Heart right ventricle (tissue), 16 donors: ENCODE data around the gene EPHX1. TPM values are rescaled to one million over a fixed set of nuclear protein-coding genes. Genes with fewer than 3 reads are reported as not detected.
"Not testable (repeated sequence)": the region's sequence is repeated elsewhere in the genome, so short reads cannot be mapped to it uniquely, and the experiment has no call there.

Experiments
- ATAC-seq, 8 donors: fragments of 200-7000 bp; cut with Tn5 transposase; one replicate each; pipeline ENCODE4 v1.9.1; 2020; ENCODE audit warnings: mild to moderate bottlenecking in 8 of 8, moderate library complexity in 8 of 8, moderate number of reproducible peaks in 1 of 8
- DNase-seq, 2 donors: peaks; one replicate each; pipeline ENCODE4 v3.0.0-alpha.2; 2020
- H3K27ac ChIP-seq, 10 donors: fragments of 200-600 bp; sonication (generic) in 2 of 10; one replicate each; pipeline versions ENCODE4 v1.5.0 to v1.8.0; 2020 to 2022; ENCODE audit warnings: mild to moderate bottlenecking in 3 of 10
- H3K27me3 ChIP-seq, 7 donors: fragments of 200-600 bp; one replicate each; pipeline ENCODE4 v1.8.0; 2021 to 2022; ENCODE audit warnings: mild to moderate bottlenecking in 2 of 7
- H3K36me3 ChIP-seq, 9 donors: fragments of 200-600 bp; sonication (generic) in 1 of 9; one replicate each; pipeline versions ENCODE4 v1.5.0 to v1.8.0; 2020 to 2022; ENCODE audit warnings: mild to moderate bottlenecking in 2 of 9
- H3K4me1 ChIP-seq, 9 donors: fragments of 200-600 bp; sonication (generic) in 1 of 9; one replicate each; pipeline versions ENCODE4 v1.5.0 to v1.8.0; 2020 to 2022; ENCODE audit warnings: mild to moderate bottlenecking in 4 of 9
- H3K4me3 ChIP-seq, 10 donors: fragments of 200-600 bp; sonication (generic) in 2 of 10; one replicate each; pipeline versions ENCODE4 v1.5.0 to v1.8.0; 2020 to 2022; ENCODE audit warnings: mild to moderate bottlenecking in 7 of 10, moderate library complexity in 2 of 10
- H3K9me3 ChIP-seq, 11 donors: fragments of 200-600 bp in 10 of 11; sonication (generic) in 2 of 11; one replicate each; pipeline versions ENCODE4 v1.5.0 to v1.8.0; 2013 to 2022; ENCODE audit warnings: mild to moderate bottlenecking in 2 of 11, control low read depth in 1 of 11, moderate library complexity in 1 of 11
- CTCF ChIP-seq, 9 donors: fragments of 200-600 bp; sonication (generic) in 2 of 9; IDR thresholded peaks; one replicate each; pipeline versions ENCODE4 v1.5.0 to v1.8.0; 2021 to 2022; ENCODE audit warnings: antibody characterized with exemption in 9 of 9, mild to moderate bottlenecking in 5 of 9, moderate library complexity in 1 of 9
- whole genome bisulfite sequencing, 2 donors: extraction: QIAGEN DNeasy Blood & Tissue Kit; methylation state at CpG; one replicate each; pipeline ENCODE4 v1.1.7; 2013; ENCODE audit warnings: inconsistent platforms in 1 of 2; 5-methylcytosine and 5-hydroxymethylcytosine counted together
- intact Hi-C, 10 donors: fragments of 100-400 bp; cut with DNase I; formaldehyde crosslinking; loops; one replicate each; pipeline versions ENCODE4 v1.11.1 to v1.14.2; 2022
- polyA plus RNA-seq, 2 donors: library from polyadenylated mRNA; stranded (reverse); fragments of 200-250 nt; gene quantifications; one replicate each; pipeline ENCODE4 v1.2.3, GENCODE V29; 2013
- total RNA-seq, 10 donors: library from RNA; stranded (reverse); fragmentation: NEBNext Ultra II Directional in 3 of 10; extraction: Animal tissue kit (Norgen Biotek cat#: 25700) in 3 of 10; gene quantifications; one replicate each; pipeline versions ENCODE4 v1.2.1 to v1.2.4, GENCODE V29; 2021 to 2023
- donor health status: Arrhythmogenic right ventricular cardiomyopathy.
- donor health status: ischemic (EF 13 %, LVEDD 7.1; RV severe dilation, severe dysfunction).
- donor health status: healthy with polysubstance abuse.
- donor health status: DM: no; HTN: yes; CAD: no.
- donor health status: DM: no; HTN: no; CAD: no.
- donor health status: ischemic (EF 25% LVEDD 6.9; RV normal size, moderate dysfunction).
- donor health status: ischemic (EF 25% LVEDD 5.7; RV mildly dilated, moderate dysfunction).
- donor health status: healthy.
- donor health status: DM: yes; HTN: yes; CAD: no.
- donor health status: Ischemic cardiomyopathy.
- donor health status: ischemic (EF 35%, LVEDD 5.7; RV mildly dilated, moderate dysfunction).
- donor health status: nonischemic (EF 11% LVEDD 7.7; RV severe dilation, severe dysfunction).
- donor health status: DM: yes; HTN: yes; CAD: no.
- donor health status: PGD.
- donor health status: ischemic (EF 29% LVEDD 5.4; RV normal size, mild dysfunction).
- donor health status: nonischemic (EF 23%, LVEDD 6.1; RV moderate dilation, normal function).

The EPHX1 gene
- total and polyA plus RNA-seq, 12 donors = 31.5 to 80.8 (median 43.2) TPM

- peaks cover 0 to 12% (median 0%) of the 10 kb centered on the region in 9 donors for H3K36me3 ChIP-seq
- no peaks in the 10 kb centered on the region for H3K27me3 ChIP-seq
- H3K9me3 ChIP-seq = no peaks in the 10 kb centered on the region
- 28 to 29% methylated on average over 18 of the region's 18 CpGs for WGBS, 2 donors
- no peak for TF ChIP-seq CTCF (IDR thresholded peaks at IDR 0.05)
- peak overlapping the region; percentile 35 to 97 (median 94) for H3K27ac ChIP-seq
- intact Hi-C loops = loop anchor here (2.0 to 10.0 kb wide), 13 partner anchors 34 to 272 kb away; partner anchors contain the start of genes EPHX1 (in 6 of the 10) and ENAH (in 1 of the 10)
- H3K4me1 ChIP-seq = peaks cover 6 to 66% (median 55%) of the 10 kb centered on the region in 9 donors
- no peak for DNase-seq
- peak in 4 of 8 donors; percentile 0 to 9 (median 2) for ATAC-seq
- H3K4me3 ChIP-seq = peak overlapping the region in 9 of 10 donors; percentile 61 to 97 (median 74)
Observed at GRCh38 chr1:225777058-225777582, 32.8 kb upstream of the EPHX1 start.

GRCh38 chr1:225777583-225778336 is 32.2 kb upstream of the EPHX1 start, which contains the start of gene SRP9:
Gene SRP9, plus strand, starts transcription at chr1:225777826. Its CDS starts 115 bp downstream, at chr1:225777941.
- H3K4me3 ChIP-seq = peak within 1 kb of the TSS; percentile 61 to 97 (median 71)
- DNase-seq (peak; percentile 99), ATAC-seq (peak; percentile 100)
- peak within 1 kb of the TSS; percentile 61 to 97 (median 94) for H3K27ac ChIP-seq
- no peaks in the 10 kb centered on the region for H3K27me3 ChIP-seq
- intact Hi-C loops = loop anchor here (2.0 to 10.0 kb wide), 13 partner anchors 33 to 273 kb away; partner anchors contain the start of genes EPHX1 (in 6 of the 10) and ENAH (in 1 of the 10)
- H3K9me3 ChIP-seq = no peaks in the 10 kb centered on the region
- peaks cover 0 to 18% (median 0%) of the 10 kb centered on the region in 9 donors for H3K36me3 ChIP-seq
- WGBS, 2 donors = 0% methylated on average over 42 to 46 of the region's 46 CpGs
- peaks cover 6 to 66% (median 55%) of the 10 kb centered on the region in 9 donors for H3K4me1 ChIP-seq
- TF ChIP-seq CTCF (IDR thresholded peaks at IDR 0.05) = peak; percentile 85 to 98 (median 92)

- TF ChIP-seq CTCF (IDR thresholded peaks at IDR 0.05) = no peak
- Histone ChIP-seq H3K9me3 (no peaks in the 10 kb centered on the region), H3K27me3 (no peaks in the 10 kb centered on the region), H3K4me1 (peaks cover 6 to 67% (median 54%) of the 10 kb centered on the region in 9 donors), H3K36me3 (peaks cover 0 to 24% (median 0%) of the 10 kb centered on the region in 9 donors), H3K4me3 (peak overlapping the region; percentile 61 to 97 (median 71)), H3K27ac (peak overlapping the region; percentile 61 to 97 (median 94))
- ATAC-seq (no peak), DNase-seq (no peak)
- intact Hi-C loops = loop anchor here (5.0 to 10.0 kb wide), 12 partner anchors 34 to 274 kb away; partner anchors contain the start of genes EPHX1 (in 5 of the 10) and ENAH (in 1 of the 10)
- WGBS, 2 donors = 0 to 1% methylated on average over 3 of the region's 3 CpGs
Observed at GRCh38 chr1:225778337-225778669, 31.6 kb upstream of the EPHX1 start.

GRCh38 chr1:225779165-225779564 is 30.8 kb upstream of the EPHX1 start:
- Histone ChIP-seq H3K4me3 (peak overlapping the region; percentile 61 to 97 (median 71)), H3K4me1 (peaks cover 6 to 73% (median 59%) of the 10 kb centered on the region in 9 donors), H3K36me3 (peaks cover 0 to 32% (median 5%) of the 10 kb centered on the region in 9 donors), H3K27ac (peak overlapping the region in 6 of 10 donors; percentile 88 to 97 (median 95))
- not testable (repeated sequence) for ATAC-seq, H3K9me3 ChIP-seq, DNase-seq, H3K27me3 ChIP-seq
- intact Hi-C loops = loop anchor here (5.0 to 10.0 kb wide), 12 partner anchors 33 to 274 kb away; partner anchors contain the start of genes EPHX1 (in 5 of the 10) and ENAH (in 1 of the 10)
- WGBS, 2 donors = 47 to 61% methylated on average over 13 of the region's 13 CpGs
